ENCODE results near the gene SDCCAG8.
"Not testable (repeated sequence)": the region's sequence is repeated elsewhere in the genome, so short reads cannot be mapped to it uniquely, and the experiment has no call there.

Gene SDCCAG8

GRCh38 chr1:243287652-243288051 lies 31.8 kb downstream of the SDCCAG8 start:
- no peak for DNase-seq

- no peak for DNase-seq
These were observed 32.2 kb downstream of the SDCCAG8 start for GRCh38 chr1:243288062-243288461.

DNA sequence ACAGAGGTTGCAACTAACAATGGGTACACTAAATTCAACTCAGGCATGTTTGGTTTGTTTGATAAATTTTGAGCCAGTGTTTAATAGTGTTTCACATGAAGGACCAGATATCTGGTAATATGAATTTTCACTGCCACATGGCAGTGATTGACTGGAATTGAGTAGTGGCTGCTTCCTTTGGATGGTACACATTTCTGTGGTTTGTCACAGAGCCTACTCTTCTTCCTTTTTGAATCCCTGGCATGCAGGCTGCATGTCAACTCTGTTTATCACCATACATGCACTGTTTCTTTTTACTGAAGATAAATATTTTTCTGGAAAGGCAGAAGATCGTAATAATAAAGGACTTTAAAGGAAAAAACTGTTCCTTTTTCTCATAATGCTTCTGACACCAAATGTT lies 35.5 kb downstream of the SDCCAG8 start:
- no peak for DNase-seq

DNA sequence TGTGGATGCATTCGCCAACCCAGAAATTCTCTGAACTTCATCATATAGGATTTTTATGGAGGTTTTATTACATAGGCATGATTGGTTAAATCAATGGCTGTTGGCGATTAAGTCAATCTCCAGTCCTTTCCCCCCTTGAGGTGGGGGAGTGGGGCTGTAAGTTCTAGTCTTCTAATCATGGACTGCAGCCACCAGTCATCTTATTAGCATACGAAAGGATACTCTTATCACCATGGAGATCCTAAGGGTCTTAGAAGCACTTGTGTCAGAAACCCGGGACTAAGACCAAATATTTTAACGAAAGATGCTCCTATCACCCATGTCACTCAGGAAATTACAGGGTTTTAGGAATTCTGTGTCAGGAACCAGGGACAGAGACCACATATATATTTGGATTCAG lies 36.3 kb downstream of the SDCCAG8 start:
- no peak for DNase-seq

DNA sequence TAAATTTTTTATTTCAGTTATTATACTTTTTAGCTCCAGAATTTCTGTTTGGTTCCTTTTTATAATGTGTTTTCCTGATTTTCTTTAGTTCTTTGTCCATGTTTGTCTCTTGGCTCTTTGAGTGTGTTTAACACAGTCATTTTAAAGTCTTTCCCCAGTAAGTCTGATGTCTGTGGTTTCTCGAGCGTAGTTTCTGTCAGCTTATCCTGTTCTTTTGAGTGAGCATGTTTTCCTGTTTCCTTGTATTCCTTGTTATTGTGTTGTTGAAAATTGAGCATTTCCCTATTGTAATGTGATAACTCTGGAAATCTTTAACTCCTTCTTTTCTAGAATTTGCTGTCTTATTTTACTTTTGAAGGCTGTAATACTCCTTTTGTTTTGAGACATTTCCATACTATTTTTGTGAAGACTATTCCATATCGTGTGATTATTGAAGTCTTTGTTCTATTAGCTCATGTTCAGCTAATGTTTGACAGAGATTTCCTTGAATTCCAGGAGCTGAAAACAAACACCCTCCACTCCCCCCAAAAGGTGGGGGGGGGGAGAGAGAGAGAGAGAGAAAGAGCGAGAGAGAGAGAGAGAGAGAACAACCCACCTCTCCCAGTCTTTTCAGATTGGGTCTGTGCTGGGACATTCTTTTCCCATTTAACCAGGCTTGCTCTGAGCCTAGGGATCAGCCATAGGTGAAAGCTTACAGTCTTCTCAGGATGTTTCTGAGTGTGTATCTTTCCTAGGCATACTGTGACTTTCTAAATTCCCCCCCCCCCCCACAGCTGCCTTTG lies 38.3 kb downstream of the SDCCAG8 start:
- DNase-seq, result no peak

DNA sequence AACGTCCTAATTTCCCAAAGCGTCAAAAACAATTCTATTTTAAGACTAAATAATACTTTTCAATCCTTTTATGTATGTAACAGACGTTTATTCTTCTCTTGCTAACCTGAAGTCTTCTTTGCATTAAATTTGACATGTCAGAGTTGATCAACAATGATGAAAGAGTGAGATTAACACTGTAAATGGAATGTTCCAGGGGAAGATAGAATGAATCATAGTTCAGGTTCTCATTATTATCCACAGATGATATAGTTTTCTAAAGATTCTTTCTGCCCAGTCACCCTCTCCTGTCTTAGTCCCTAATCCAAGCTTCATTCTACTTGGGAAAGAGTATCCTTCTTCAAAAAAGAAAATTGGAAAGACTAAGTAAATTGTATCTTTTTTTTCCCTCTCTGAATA lies 38.9 kb downstream of the SDCCAG8 start:
- DNase-seq, result no peak

- DNase-seq, result no peak
These were observed 43.2 kb downstream of the SDCCAG8 start for GRCh38 chr1:243299069-243299468.

DNA sequence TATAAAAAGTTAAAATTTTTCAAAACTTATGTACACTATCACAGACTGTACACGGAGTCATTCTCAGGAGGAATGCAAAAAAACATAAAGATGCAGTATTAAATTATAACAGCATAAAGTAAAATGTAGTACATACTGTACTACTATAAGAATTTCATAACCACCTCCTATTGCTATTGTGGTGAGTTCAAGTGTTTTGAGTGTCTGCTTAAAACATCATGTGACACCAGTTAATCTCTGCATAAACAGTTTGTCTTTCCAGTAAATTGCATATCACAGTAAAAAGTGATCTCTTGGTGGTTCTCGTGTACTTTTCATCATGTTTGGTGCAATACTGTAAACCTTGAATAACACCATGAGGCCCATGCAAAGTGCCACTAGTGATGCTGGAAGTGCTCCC lies 45.2 kb downstream of the SDCCAG8 start:
- DNase-seq, result no peak

DNA sequence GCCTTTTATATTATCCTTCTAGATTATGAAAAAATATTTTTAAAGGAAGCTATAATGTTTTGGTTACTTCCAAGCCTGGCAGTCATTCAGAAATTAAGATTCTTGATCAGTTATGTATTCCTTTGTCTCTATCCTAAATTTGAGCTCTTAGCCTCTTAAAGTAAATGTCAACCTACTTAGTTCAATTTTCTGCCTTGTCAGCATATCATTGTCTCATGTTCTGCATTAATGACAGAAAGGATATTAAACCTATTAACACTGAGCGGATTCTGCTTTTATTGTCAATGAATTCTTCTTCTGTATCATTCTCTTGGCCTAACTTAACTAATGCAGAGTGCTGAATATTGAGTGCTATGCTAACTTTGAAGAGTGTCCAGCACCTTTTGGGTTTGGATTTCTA lies 56.0 kb downstream of the SDCCAG8 start:
- DNase-seq, result no peak

DNA sequence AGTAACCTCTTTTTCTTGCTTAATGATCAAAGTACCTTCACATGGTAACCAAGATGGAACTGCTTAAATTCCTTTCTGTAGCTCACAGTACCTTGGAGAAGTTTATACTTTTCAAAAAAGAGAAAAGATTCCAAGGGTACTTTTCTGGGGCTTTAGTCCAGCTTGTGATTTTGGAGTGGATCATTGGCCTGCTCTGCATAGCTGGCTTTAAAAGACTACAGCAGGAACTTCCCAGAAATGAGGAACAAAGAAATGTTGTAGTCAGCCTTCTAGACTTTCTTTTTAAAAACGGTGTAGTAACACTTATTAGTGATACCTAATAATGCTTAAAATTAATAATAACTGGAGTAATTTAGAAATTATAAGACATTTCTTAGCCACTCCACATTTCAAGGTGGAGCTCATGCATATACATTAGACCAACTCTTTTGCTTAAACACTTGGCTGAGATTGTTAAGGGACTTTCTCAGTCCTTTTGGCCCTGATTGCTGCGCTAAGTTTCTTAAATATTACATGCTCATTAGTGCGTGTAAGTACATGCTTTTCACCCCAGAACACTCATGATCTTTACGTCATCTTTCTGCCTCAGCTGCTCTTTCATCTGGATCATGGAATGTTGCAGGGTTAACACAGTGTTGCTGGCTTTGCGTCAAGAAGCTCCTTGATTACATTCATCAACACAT lies 57.3 kb downstream of the SDCCAG8 start:
- DNase-seq, result no peak

DNA sequence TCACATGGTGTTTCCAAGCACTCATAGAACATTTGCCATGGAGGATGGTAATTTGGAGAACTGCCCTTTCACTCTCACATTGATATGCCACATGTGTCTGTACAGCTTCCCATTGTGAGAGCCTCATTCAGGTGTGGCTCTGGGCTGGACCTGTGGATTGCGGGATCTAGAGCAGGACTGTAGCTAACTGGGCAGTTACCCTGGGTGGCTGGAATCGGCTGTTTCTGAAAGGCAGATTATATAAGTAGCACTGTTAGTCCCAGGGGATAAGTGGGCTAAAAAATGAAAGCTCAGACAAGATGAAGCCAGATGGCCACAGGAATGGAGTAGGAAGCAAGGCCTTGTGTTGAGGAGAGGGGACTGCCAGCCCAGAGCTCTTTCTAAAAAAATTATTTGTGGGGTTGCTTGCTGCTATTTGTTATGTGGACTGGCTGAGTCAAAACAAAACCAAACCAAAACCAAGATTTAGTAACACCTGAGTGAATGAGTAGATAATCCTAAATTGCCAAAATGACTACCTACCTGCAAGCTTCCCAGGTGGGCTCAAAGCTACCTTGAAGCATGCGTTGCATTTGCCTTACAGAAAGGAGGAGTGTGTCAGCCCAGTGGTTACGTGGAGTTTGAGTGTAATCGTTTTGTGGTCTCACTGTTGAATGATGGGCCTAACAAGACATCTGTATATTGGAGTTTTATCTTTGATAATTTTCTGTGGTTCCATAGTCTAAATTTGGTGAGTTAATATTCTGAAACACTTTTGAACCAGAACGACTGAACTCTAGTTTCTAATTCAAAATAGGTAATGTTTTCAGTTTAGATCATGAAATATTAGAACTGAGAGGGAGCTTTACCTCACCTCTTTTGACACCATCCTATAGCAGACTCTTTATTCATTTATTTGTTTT lies 58.0 kb downstream of the SDCCAG8 start:
- DNase-seq, result peak; percentile 42

- DNase-seq, result no peak
These were observed 59.6 kb downstream of the SDCCAG8 start for GRCh38 chr1:243315455-243315854.

DNA sequence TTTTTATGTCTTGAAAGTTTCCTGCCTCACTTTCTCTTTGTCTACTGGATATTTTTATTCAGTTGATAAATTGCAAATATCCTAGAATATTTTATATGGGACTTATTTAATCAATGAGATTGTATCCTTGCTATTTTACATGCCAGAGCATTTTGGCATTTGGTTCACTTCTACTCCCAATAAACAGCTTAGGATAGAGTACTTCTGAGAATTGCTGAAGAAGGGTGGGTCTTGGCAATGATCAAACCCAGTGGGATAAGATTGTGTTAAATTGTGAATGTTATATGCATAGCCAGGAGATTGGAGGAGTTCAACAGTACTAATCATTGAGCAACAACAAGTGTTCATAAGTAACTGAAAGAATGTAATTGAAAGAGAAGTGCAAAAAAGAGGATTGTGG lies 60.1 kb downstream of the SDCCAG8 start:
- DNase-seq, result no peak

DNA sequence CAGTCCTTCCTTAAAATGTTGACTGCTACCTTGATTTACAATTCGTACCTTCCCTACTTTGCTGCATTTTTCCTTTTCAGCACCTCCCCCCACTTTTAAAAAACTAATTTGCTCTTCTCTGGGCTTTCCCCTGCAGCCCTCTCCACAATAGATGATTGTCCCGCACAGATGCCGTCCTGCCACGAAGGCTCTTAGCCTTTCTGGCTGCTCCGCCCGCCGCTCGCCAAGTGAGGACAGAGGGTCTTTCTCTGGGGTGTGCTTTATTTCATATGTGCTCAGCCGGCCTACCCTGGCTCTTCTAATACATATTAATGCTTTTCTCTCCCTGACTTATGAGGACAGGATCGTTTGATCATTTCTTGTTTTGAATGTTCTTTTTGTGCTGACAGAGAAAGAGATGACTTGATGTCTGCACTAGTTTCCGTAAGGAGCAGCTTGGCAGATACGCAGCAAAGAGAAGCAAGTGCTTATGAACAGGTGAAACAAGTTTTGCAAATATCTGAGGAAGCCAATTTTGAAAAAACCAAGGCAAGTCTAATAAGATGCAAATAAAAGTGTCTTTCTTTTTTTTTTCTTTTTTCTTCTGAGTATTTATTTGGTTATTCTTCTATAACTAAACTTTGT lies 60.6 kb downstream of the SDCCAG8 start:
- no peak for DNase-seq

- DNase-seq, result no peak
These were observed 64.4 kb downstream of the SDCCAG8 start for GRCh38 chr1:243320224-243320623.

DNA sequence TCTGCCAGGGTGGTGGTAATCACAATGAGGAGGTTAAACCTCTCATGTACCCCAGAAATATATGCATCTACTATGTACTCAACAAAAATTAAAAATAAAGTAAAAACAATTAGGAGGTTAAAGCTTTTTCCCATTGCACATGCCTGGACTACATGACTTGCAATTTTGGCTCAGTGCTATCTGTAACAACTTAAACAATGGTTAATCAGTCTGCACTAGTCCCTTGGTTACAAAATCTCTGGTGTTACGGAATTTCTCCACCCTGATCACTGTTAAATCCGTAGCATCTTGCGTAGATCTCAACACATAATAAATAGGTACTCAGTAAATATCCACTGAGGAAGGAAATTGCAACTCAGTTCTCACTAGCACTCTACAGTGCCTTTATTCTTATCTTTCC lies 66.5 kb downstream of the SDCCAG8 start:
- DNase-seq, result no peak

DNA sequence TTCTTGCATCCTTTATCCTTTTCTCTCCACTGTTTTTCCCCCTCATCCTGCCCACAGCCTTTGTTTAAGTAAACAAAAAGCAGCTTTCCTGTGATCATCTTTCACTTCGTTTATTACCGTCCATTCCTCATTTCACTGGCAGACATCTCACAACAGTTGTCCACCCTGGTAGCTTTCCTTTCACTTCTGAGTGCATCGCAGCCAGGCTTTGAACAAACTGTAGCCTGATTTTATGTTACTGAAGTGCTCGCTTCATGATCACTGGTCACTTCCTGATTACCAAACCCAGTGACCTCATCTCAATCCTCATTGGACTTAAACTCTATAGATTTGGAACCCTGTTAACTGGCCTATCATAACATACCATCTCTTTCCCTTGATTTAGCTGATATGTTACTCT lies 67.7 kb downstream of the SDCCAG8 start:
- DNase-seq, result no peak

GRCh38 chr1:243325305-243325890 lies 69.6 kb downstream of the SDCCAG8 start:
- peak; percentile 71 for DNase-seq

DNA sequence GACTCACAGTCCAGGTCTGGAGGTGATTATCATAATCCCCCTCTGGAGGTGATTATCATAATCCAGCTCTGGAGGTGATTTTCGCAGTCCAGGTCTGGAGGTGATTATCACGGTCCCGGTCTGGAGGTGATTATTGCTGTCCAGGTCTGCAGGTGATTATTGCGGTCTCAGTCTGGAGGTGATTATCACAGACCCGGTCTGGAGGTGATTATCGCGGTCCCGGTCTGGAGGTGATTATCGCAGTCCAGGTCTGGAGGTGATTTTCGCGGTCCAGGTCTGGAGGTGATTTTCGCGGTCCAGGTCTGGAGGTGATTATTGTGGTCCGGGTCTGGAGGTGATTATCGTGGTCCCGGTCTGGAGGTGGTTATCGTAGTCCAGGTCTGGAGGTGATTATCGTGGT lies 76.6 kb downstream of the SDCCAG8 start:
- DNase-seq, result no peak

GRCh38 chr1:243335292-243335691 lies 79.5 kb downstream of the SDCCAG8 start:
- no peak for DNase-seq

DNA sequence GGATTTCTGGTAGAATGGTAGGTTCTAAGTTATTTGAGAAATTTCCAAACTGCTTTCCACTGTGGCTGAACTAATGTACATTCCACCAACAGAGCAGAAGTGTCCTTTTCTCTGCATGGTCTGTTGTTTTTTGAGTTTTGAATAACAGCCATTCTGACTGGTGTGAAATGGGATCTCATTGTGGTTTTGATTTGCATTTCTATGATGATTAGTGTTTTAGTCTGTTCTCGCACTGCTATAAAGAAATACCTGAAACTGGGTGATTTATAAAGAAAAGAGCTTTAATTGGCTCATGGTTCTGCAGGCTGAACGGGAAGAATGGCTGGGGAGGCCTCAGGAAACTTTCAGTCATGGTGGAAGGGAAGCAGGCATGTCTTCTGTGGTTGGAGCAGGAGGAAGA lies 80.3 kb downstream of the SDCCAG8 start:
- no peak for DNase-seq

- DNase-seq, result not testable (repeated sequence)
These were observed 83.0 kb downstream of the SDCCAG8 start for GRCh38 chr1:243338848-243339247.

DNA sequence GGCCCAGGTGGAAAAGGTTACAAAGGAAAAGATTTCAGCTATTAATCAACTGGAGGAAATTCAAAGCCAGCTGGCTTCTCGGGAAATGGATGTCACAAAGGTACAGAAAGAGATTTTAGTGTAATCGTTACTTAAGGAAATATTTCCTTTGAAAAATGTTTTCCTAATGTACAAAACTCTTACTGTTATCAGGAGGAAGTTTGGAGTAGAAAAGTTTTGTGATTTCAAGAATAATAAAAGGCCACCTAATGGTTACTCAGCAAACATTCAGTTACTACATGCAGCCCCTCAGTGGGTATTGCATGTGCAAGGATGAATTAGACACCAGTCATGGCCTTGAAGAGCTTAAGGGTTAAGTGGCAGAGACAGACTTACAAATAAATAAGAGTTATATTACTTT lies 85.2 kb downstream of the SDCCAG8 start:
- DNase-seq, result no peak

Data from NCI-H2171 treated with DMSO at 0.1 percent for 48 hours (cell line).